Cardiac muscle cell (in vitro differentiated cells and primary cell): ENCODE results near the gene FLOT2. TPM values are rescaled to one million over a fixed set of nuclear protein-coding genes. Genes with fewer than 3 reads are reported as not detected.

Source experiments
- DNase-seq, 2 donors: peaks; one replicate each; pipeline versions ENCODE4 v3.0.0 to v3.0.0-alpha.2; 2010 to 2017; ENCODE audit warnings: low read depth in 1 of 2, low spot score in 1 of 2
- H3K27ac ChIP-seq: fragments of 200-600 bp; sonication (generic); 2 replicates; pipeline ENCODE4 v1.5.1; 2016
- H3K27me3 ChIP-seq: fragments of 200-600 bp; sonication (generic); 2 replicates; pipeline ENCODE4 v1.6.0; 2016; ENCODE audit warnings: control low read depth
- H3K36me3 ChIP-seq: fragments of 200-600 bp; sonication (generic); 2 replicates; pipeline ENCODE4 v1.5.1; 2016; ENCODE audit warnings: control low read depth
- H3K4me1 ChIP-seq: fragments of 200-600 bp; sonication (generic); 2 replicates; pipeline ENCODE4 v1.8.1; 2017; ENCODE audit warnings: low read depth, mild to moderate bottlenecking, mixed run types
- H3K4me3 ChIP-seq: fragments of 200-600 bp; sonication (generic); 2 replicates; pipeline ENCODE4 v1.5.1; 2016; ENCODE audit warnings: mild to moderate bottlenecking
- H3K9me3 ChIP-seq: fragments of 200-600 bp; sonication (generic); 2 replicates; pipeline ENCODE4 v1.5.1; 2017; ENCODE audit warnings: low read depth, mild to moderate bottlenecking, control low read depth
- CTCF ChIP-seq: IDR thresholded peaks from 2 replicates; pipeline ENCODE4 v1.5.1; 2012; ENCODE audit warnings: low read depth, mild to moderate bottlenecking, low read length
- polyA plus RNA-seq: library from polyadenylated mRNA; unstranded; fragments of >200 nt; fragmentation: Nextera tagmentation; extraction: Ambion mirVana; gene quantifications from 2 replicates; pipeline ENCODE4 v1.2.1, GENCODE V29; 2016
- total RNA-seq: library from RNA; depleted of rRNA; stranded (reverse); fragments of >200 nt; gene quantifications from 2 replicates; pipeline ENCODE4 v1.2.3, GENCODE V29; 2016

The FLOT2 gene
- total and polyA plus RNA-seq, 2 experiments from 2014 or later, result 102 to 145 TPM

GRCh38 chr17:28891201-28891600 is 6.3 kb downstream of the FLOT2 start:
- Histone ChIP-seq H3K27me3 (no peaks in the 10 kb centered on the region), H3K27ac (no peak overlapping the region), H3K36me3 (no peaks in the 10 kb centered on the region), H3K9me3 (no peaks in the 10 kb centered on the region), H3K4me1 (peaks cover 12% of the 10 kb centered on the region), H3K4me3 (no peak overlapping the region)
- no peak for DNase-seq
- no peak for TF ChIP-seq CTCF

- peaks cover 5% of the 10 kb centered on the region for H3K4me1 ChIP-seq
- H3K27me3 ChIP-seq, result no peaks in the 10 kb centered on the region
- H3K9me3 ChIP-seq, result no peaks in the 10 kb centered on the region
- DNase-seq, result no peak
- TF ChIP-seq CTCF, result no peak
- no peaks in the 10 kb centered on the region for H3K36me3 ChIP-seq
- H3K27ac ChIP-seq, result no peak overlapping the region
- H3K4me3 ChIP-seq, result no peak overlapping the region
Observed at GRCh38 chr17:28889996-28890395, 7.5 kb downstream of the FLOT2 start.

- Histone ChIP-seq H3K27me3 (no peaks in the 10 kb centered on the region), H3K4me1 (peaks cover 5% of the 10 kb centered on the region), H3K4me3 (no peak overlapping the region), H3K27ac (no peak overlapping the region), H3K9me3 (no peaks in the 10 kb centered on the region), H3K36me3 (no peaks in the 10 kb centered on the region)
- DNase-seq, result no peak
- no peak for TF ChIP-seq CTCF
Observed at GRCh38 chr17:28888832-28889231, 8.7 kb downstream of the FLOT2 start.

- no peak for DNase-seq
- H3K27me3 ChIP-seq, result no peaks in the 10 kb centered on the region
- H3K4me1 ChIP-seq, result peaks cover 5% of the 10 kb centered on the region
- no peak overlapping the region for H3K27ac ChIP-seq
- no peak for TF ChIP-seq CTCF
- no peaks in the 10 kb centered on the region for H3K9me3 ChIP-seq
- no peak overlapping the region for H3K4me3 ChIP-seq
- H3K36me3 ChIP-seq, result peaks cover under 1% of the 10 kb centered on the region
Observed at GRCh38 chr17:28887871-28888471, 9.6 kb downstream of the FLOT2 start.

DNA sequence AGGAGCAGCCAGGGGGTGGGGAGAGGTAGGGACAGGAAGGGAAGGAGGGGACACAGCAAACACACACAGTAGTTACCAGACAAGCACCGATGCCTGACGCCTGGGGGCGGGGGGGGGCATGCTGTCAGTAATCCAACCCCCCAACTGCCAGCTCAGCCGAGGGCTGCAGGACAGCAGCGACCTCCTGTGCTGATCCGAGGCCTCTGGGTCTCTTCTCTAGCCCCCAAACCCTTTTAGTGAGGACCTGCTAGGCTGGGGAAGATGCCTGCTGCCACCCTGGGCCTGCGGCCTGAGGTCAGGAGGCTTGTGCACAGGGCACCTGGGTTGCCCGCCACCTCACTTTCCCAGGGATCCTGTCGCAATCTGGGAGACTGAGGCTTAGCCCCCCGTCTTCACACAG is 11.6 kb downstream of the FLOT2 start:
- no peaks in the 10 kb centered on the region for H3K27me3 ChIP-seq
- no peak for DNase-seq
- TF ChIP-seq CTCF, result no peak
- no peak overlapping the region for H3K4me3 ChIP-seq
- H3K4me1 ChIP-seq, result peaks cover 5% of the 10 kb centered on the region
- H3K36me3 ChIP-seq, result peaks cover 17% of the 10 kb centered on the region
- no peak overlapping the region for H3K27ac ChIP-seq
- H3K9me3 ChIP-seq, result no peaks in the 10 kb centered on the region
